ENCODE data around the gene LGALS7. TPM values are rescaled to one million over a fixed set of nuclear protein-coding genes. Genes with fewer than 3 reads are reported as not detected.

Gene LGALS7
- polyA plus RNA-seq, 1 experiment: not detected

GRCh38 chr19:38730470-38730730 is 42.9 kb downstream of the LGALS7 start:
- no peaks in the 10 kb centered on the region for H3K27me3 ChIP-seq (ENCODE audit: control insufficient read depth, insufficient read depth, low read length)
- ChIA-PET POLR2A (no interaction called here), CTCF (interaction anchor here (0.7 to 1.2 kb wide), 3 partner anchors 9 to 82 kb away, joined by 3 to 4 read pairs (median 4); no protein-coding TSS in a partner anchor)
- no peak for DNase-seq (ENCODE audit: low read depth)
- no peak for TF ChIP-seq CTCF (IDR thresholded peaks at IDR 0.05; ENCODE audit: insufficient read depth, low read depth, low read length)
- H3K36me3 ChIP-seq (ENCODE audit: control insufficient read depth, insufficient read depth, low read length): peaks cover 51% of the 10 kb centered on the region
- H3K4me3 ChIP-seq (ENCODE audit: low read depth, low read length): no peak overlapping the region

GRCh38 chr19:38729653-38730469 is 43.5 kb downstream of the LGALS7 start:
- ChIA-PET POLR2A (no interaction called here), CTCF (interaction anchor here (0.7 to 1.2 kb wide), 3 partner anchors 9 to 81 kb away, joined by 3 to 4 read pairs (median 4); no protein-coding TSS in a partner anchor)
- no peak for DNase-seq (ENCODE audit: low read depth)
- H3K36me3 ChIP-seq (ENCODE audit: control insufficient read depth, insufficient read depth, low read length): peaks cover 56% of the 10 kb centered on the region
- H3K27me3 ChIP-seq (ENCODE audit: control insufficient read depth, insufficient read depth, low read length): no peaks in the 10 kb centered on the region
- H3K4me3 ChIP-seq (ENCODE audit: low read depth, low read length): no peak overlapping the region
- TF ChIP-seq CTCF (IDR thresholded peaks at IDR 0.05; ENCODE audit: insufficient read depth, low read depth, low read length): peak; percentile 92

GRCh38 chr19:38728752-38729541 is 44.4 kb downstream of the LGALS7 start:
- no peak for TF ChIP-seq CTCF (IDR thresholded peaks at IDR 0.05; ENCODE audit: insufficient read depth, low read depth, low read length)
- Histone ChIP-seq H3K4me3 (ENCODE audit: low read depth, low read length) (no peak overlapping the region), H3K27me3 (ENCODE audit: control insufficient read depth, insufficient read depth, low read length) (no peaks in the 10 kb centered on the region), H3K36me3 (ENCODE audit: control insufficient read depth, insufficient read depth, low read length) (peaks cover 65% of the 10 kb centered on the region)
- no peak for DNase-seq (ENCODE audit: low read depth)
- ChIA-PET CTCF (interaction anchor here (1.4 kb wide), 1 partner anchor 10 kb away, joined by 4 read pairs; no protein-coding TSS in a partner anchor), POLR2A (no interaction called here)

GRCh38 chr19:38727868-38728660 is 45.3 kb downstream of the LGALS7 start:
- Histone ChIP-seq H3K4me3 (ENCODE audit: low read depth, low read length) (no peak overlapping the region), H3K36me3 (ENCODE audit: control insufficient read depth, insufficient read depth, low read length) (peaks cover 74% of the 10 kb centered on the region), H3K27me3 (ENCODE audit: control insufficient read depth, insufficient read depth, low read length) (no peaks in the 10 kb centered on the region)
- no peak for DNase-seq (ENCODE audit: low read depth)
- POLR2A ChIA-PET: no interaction called here
- TF ChIP-seq CTCF (IDR thresholded peaks at IDR 0.05; ENCODE audit: insufficient read depth, low read depth, low read length): no peak
- CTCF ChIA-PET: interaction anchor here (1.4 kb wide), 1 partner anchor 9 kb away, joined by 4 read pairs; no protein-coding TSS in a partner anchor
